Natural killer cell (primary cell): ENCODE measurements around the gene SLC6A1. TPM values are rescaled to one million over a fixed set of nuclear protein-coding genes. Genes with fewer than 3 reads are reported as not detected.
A peak's percentile ranks its signal among the peaks of the same experiment; 100 is the strongest.

Experiments
- ATAC-seq, 3 donors: fragments of 150-1000 bp in 2 of 3; fragments of 200-7000 bp in 1 of 3; cut with Tn5 transposase; 1 replicate in 1 of 3; 2 replicates in 2 of 3; pipeline ENCODE4 v1.10.0; 2021; ENCODE audit warnings: mild to moderate bottlenecking in 2 of 3, moderate library complexity in 2 of 3
- DNase-seq, 2 donors: peaks; one replicate each; pipeline versions ENCODE4 v3.0.0 to v3.0.0-alpha.2; 2013 to 2021; ENCODE audit warnings: mixed read lengths in 1 of 2
- H3K27ac ChIP-seq: one replicate; pipeline ENCODE4 v1.5.1; 2013; ENCODE audit warnings: mild to moderate bottlenecking, low read length
- H3K27me3 ChIP-seq: one replicate; pipeline ENCODE4 v1.6.1; 2013; ENCODE audit warnings: low read length; ENCODE audit not compliant: control insufficient read depth, insufficient read depth
- H3K36me3 ChIP-seq: one replicate; pipeline ENCODE4 v1.6.1; 2013; ENCODE audit warnings: low read length; ENCODE audit not compliant: control insufficient read depth, insufficient read depth
- H3K4me1 ChIP-seq: one replicate; pipeline ENCODE4 v1.6.1; 2013; ENCODE audit warnings: low read length; ENCODE audit not compliant: control insufficient read depth, insufficient read depth
- H3K4me3 ChIP-seq: one replicate; pipeline ENCODE4 v1.5.1; 2013; ENCODE audit warnings: low read length
- H3K9me3 ChIP-seq: one replicate; pipeline ENCODE4 v1.6.1; 2013; ENCODE audit warnings: low read length; ENCODE audit not compliant: control insufficient read depth, insufficient read depth
- H3K27ac Mint-ChIP-seq, 2 donors: one replicate each; pipeline ENCODE4 v1.8.0; 2022; ENCODE audit warnings: mild to moderate bottlenecking in 2 of 2, mixed read lengths in 2 of 2, moderate library complexity in 1 of 2
- H3K27me3 Mint-ChIP-seq, 2 donors: one replicate each; pipeline ENCODE4 v1.8.0; 2022; ENCODE audit warnings: low read depth in 2 of 2, mixed read lengths in 2 of 2
- H3K36me3 Mint-ChIP-seq: one replicate; pipeline ENCODE4 v1.8.0; 2022; ENCODE audit warnings: mixed read lengths
- H3K4me1 Mint-ChIP-seq, 2 donors: one replicate each; pipeline ENCODE4 v1.8.0; 2022; ENCODE audit warnings: mixed read lengths in 2 of 2
- H3K4me3 Mint-ChIP-seq: one replicate; pipeline ENCODE4 v1.8.0; 2022; ENCODE audit warnings: mild to moderate bottlenecking, moderate library complexity, mixed read lengths
- H3K9me3 Mint-ChIP-seq, 2 donors: one replicate each; pipeline ENCODE4 v1.8.0; 2022; ENCODE audit warnings: mixed read lengths in 2 of 2
- WGBS: methylation state at CpG from one replicate; pipeline ENCODE4 v1.1.7; 2013; ENCODE audit warnings: missing lambda C conversion rate; ENCODE audit not compliant: insufficient coverage; 5-methylcytosine and 5-hydroxymethylcytosine counted together
- intact Hi-C: fragments of 100-400 bp; cut with micrococcal nuclease; formaldehyde crosslinking; loops from one replicate; pipeline ENCODE4 v1.14.2; 2022
- total RNA-seq, 4 donors: library from RNA; stranded (reverse); fragments of 120-200 nt in 1 of 4; gene quantifications; one replicate each; pipeline versions ENCODE4 v1.2.3 to v1.2.4, GENCODE V29; 2013 to 2022
- TF ChIP-seq, protein P1 (sequence below): fragments of 200-600 bp; IDR thresholded peaks from one replicate; pipeline ENCODE4 v1.8.0; 2022; ENCODE audit warnings: antibody characterized with exemption

The SLC6A1 gene
- total RNA-seq, 3 donors from 2014 or later (not counting 1 experiment from before 2014, with no cell fraction given), result not detected

DNA sequence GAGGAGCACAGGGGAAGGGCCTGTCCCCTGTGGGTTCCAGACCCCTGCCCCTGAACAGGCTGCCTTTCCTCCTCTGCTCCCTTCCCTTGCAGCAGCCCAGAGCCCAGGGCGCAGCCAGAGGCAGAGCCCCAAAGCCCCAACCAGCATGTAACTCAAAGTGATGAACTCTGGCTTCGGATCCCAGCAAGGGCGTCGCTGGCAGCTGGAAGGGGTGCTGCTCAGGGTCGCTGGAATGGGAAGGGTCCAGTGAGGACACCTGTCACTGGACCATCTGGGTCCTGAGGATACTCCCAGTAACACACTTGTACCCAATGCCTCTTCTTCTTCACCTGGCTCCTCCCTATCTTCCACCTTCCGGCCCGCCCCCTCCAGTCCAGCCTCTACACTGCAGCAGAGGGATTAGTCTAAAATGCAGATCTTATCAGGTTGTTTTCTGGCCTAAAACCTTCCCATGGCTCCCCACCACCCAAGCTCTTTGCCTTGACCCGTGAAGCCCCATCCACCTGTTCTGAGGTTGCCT lies 64.0 kb downstream of the SLC6A1 start:
- Mint-ChIP-seq H3K9me3 (no peaks in the 10 kb centered on the region), H3K36me3 (no peaks in the 10 kb centered on the region), H3K27ac (no peak overlapping the region), H3K4me1 (no peaks in the 10 kb centered on the region), H3K4me3 (no peak overlapping the region), H3K27me3 (peaks cover 14 to 30% of the 10 kb centered on the region in 2 donors)
- no peaks in the 10 kb centered on the region for H3K9me3 ChIP-seq
- no peaks in the 10 kb centered on the region for H3K36me3 ChIP-seq
- no peak overlapping the region for H3K27ac ChIP-seq
- peaks cover 7% of the 10 kb centered on the region for H3K4me1 ChIP-seq
- DNase-seq (no peak), ATAC-seq (no peak)
- H3K27me3 ChIP-seq, result no peaks in the 10 kb centered on the region
- 78% methylated on average over 8 of the region's 8 CpGs for WGBS
- TF ChIP-seq, protein P1, sequence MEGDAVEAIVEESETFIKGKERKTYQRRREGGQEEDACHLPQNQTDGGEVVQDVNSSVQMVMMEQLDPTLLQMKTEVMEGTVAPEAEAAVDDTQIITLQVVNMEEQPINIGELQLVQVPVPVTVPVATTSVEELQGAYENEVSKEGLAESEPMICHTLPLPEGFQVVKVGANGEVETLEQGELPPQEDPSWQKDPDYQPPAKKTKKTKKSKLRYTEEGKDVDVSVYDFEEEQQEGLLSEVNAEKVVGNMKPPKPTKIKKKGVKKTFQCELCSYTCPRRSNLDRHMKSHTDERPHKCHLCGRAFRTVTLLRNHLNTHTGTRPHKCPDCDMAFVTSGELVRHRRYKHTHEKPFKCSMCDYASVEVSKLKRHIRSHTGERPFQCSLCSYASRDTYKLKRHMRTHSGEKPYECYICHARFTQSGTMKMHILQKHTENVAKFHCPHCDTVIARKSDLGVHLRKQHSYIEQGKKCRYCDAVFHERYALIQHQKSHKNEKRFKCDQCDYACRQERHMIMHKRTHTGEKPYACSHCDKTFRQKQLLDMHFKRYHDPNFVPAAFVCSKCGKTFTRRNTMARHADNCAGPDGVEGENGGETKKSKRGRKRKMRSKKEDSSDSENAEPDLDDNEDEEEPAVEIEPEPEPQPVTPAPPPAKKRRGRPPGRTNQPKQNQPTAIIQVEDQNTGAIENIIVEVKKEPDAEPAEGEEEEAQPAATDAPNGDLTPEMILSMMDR, result no peak
- no peak overlapping the region for H3K4me3 ChIP-seq
- intact Hi-C loops, result no loop called here

DNA sequence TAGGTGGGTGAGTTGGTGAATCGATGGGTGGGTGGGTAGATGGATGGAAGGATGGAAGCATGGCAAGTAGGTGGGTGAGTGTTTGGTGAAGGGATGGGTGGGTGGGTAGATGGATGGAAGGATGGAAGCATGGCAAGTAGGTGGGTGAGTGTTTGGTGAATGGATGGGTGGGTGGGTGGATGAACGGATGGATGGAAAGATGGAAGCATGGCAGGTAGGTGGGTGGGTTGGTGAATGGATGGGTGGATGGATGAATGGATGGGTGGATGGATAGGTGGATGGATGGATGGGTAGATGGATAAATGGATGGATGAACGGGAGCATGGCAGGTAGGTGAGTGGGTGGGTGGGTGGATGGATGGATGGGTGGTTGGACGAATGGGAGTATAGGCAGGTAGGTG lies 65.1 kb downstream of the SLC6A1 start:
- ATAC-seq (no peak), DNase-seq (no peak)
- WGBS, result 85% methylated on average over 4 of the region's 4 CpGs
- Histone ChIP-seq H3K36me3 (no peaks in the 10 kb centered on the region), H3K9me3 (no peaks in the 10 kb centered on the region), H3K4me3 (no peak overlapping the region), H3K27me3 (no peaks in the 10 kb centered on the region), H3K4me1 (peaks cover 7% of the 10 kb centered on the region), H3K27ac (no peak overlapping the region)
- Mint-ChIP-seq H3K27me3 (peaks cover 19 to 22% of the 10 kb centered on the region in 2 donors), H3K36me3 (no peaks in the 10 kb centered on the region), H3K9me3 (no peaks in the 10 kb centered on the region), H3K4me3 (no peak overlapping the region), H3K4me1 (no peaks in the 10 kb centered on the region), H3K27ac (no peak overlapping the region)
- TF ChIP-seq, protein P1, result no peak
- intact Hi-C loops, result no loop called here

DNA sequence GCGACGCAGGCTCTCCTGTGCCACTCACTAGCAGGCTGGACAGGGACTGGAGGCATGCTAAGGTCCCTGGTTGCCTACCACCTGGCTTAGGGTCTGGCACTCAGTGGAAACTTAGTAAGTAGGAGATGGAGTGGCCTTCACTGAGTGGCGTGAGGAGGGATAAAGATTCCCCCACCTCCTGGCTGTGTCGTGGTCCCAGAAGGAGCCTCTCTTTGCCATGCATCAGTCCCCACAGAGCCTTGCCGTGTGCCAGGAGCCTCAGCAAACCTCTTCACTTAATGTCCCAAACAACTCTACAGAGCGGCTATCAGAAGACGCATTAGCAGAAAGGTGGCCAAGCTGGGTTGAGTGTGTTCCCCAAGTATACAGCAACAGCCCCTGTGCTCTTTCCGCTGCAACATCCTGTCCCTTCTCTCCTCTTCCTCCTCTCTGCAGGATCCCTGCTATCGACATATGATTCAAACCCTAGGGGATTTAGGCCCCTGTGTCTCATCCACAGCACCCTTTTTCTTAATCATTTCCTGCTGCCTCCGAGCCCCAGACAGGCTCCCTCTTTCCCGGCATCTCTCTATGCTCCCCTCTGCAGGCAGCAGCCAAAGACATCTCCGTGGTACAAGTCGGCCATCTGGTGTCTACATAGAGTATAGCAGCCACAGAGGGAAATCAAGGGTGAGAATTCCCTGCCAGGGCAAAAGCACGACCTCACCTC lies 66.7 kb downstream of the SLC6A1 start:
- TF ChIP-seq, protein P1, result no peak
- Histone ChIP-seq H3K9me3 (no peaks in the 10 kb centered on the region), H3K36me3 (no peaks in the 10 kb centered on the region), H3K27ac (no peak overlapping the region), H3K4me3 (no peak overlapping the region), H3K4me1 (peaks cover 7% of the 10 kb centered on the region), H3K27me3 (no peaks in the 10 kb centered on the region)
- DNase-seq (peak in 1 of 2 donors; percentile 23), ATAC-seq (peak in 2 of 3 donors; percentile 18 to 54)
- 28% methylated on average over 13 of the region's 14 CpGs for WGBS
- no peak overlapping the region for H3K27ac Mint-ChIP-seq
- no peaks in the 10 kb centered on the region for H3K9me3 Mint-ChIP-seq
- intact Hi-C loops, result no loop called here
- H3K27me3 Mint-ChIP-seq, result peaks cover 7 to 13% of the 10 kb centered on the region in 2 donors
- no peak overlapping the region for H3K4me3 Mint-ChIP-seq
- H3K4me1 Mint-ChIP-seq, result no peaks in the 10 kb centered on the region
- H3K36me3 Mint-ChIP-seq, result no peaks in the 10 kb centered on the region

DNA sequence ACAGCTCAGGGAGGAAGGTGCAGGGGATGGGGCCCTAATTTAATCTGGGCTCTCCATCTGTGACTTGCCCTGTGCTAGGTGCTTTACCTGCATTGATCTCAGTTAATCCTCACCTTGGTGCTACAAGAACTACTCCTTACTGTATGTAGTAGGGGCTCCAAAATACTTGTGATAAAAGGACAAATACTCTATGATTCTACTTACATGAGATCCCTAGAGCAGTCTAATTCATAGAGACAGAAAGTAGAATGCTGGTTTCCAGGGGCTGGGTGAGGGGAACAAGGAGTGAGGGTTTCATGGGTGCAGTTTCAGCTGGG lies 67.2 kb downstream of the SLC6A1 start:
- DNase-seq, result no peak
- H3K4me3 Mint-ChIP-seq, result no peak overlapping the region

More for the DNA sequence above, 67.2 kb downstream of the SLC6A1 start:
- H3K9me3 Mint-ChIP-seq, result no peaks in the 10 kb centered on the region
- Histone ChIP-seq H3K27me3 (no peaks in the 10 kb centered on the region), H3K36me3 (no peaks in the 10 kb centered on the region), H3K4me3 (no peak overlapping the region), H3K9me3 (no peaks in the 10 kb centered on the region), H3K27ac (no peak overlapping the region), H3K4me1 (peaks cover 7% of the 10 kb centered on the region)
- peaks cover 7 to 13% of the 10 kb centered on the region in 2 donors for H3K27me3 Mint-ChIP-seq
- H3K36me3 Mint-ChIP-seq, result no peaks in the 10 kb centered on the region
- no peaks in the 10 kb centered on the region for H3K4me1 Mint-ChIP-seq
- TF ChIP-seq, protein P1, result no peak
- ATAC-seq, result no peak
- intact Hi-C loops, result loop anchor here (5.0 kb wide), 2 partner anchors 278 to 593 kb away; no protein-coding TSS in a partner anchor
- no peak overlapping the region for H3K27ac Mint-ChIP-seq
